Lower lobe of right lung (tissue), 2 donors: ENCODE results near the gene UBA1. TPM values are rescaled to one million over a fixed set of nuclear protein-coding genes. Genes with fewer than 3 reads are reported as not detected.

ENCODE experiments used
- ATAC-seq, 2 donors: fragments of 200-7000 bp; cut with Tn5 transposase; one replicate each; pipeline ENCODE4 v1.9.1; 2020 to 2022; ENCODE audit warnings: mild to moderate bottlenecking in 2 of 2, moderate library complexity in 2 of 2
- DNase-seq: peaks from one replicate; pipeline ENCODE4 v3.0.0-alpha.2; 2020
- H3K27ac ChIP-seq: fragments of 200-600 bp; one replicate; pipeline ENCODE4 v1.8.0; 2022
- H3K27me3 ChIP-seq: fragments of 200-600 bp; one replicate; pipeline ENCODE4 v1.8.0; 2022; ENCODE audit warnings: low read depth
- H3K36me3 ChIP-seq: fragments of 200-600 bp; one replicate; pipeline ENCODE4 v1.8.0; 2022; ENCODE audit warnings: mild to moderate bottlenecking
- H3K4me1 ChIP-seq: fragments of 200-600 bp; one replicate; pipeline ENCODE4 v1.8.0; 2022
- H3K4me3 ChIP-seq: fragments of 200-600 bp; one replicate; pipeline ENCODE4 v1.8.0; 2022; ENCODE audit warnings: mild to moderate bottlenecking
- H3K9me3 ChIP-seq: fragments of 200-600 bp; one replicate; pipeline ENCODE4 v1.8.0; 2022
- CTCF ChIP-seq: fragments of 200-600 bp; IDR thresholded peaks from one replicate; pipeline ENCODE4 v1.8.0; 2022; ENCODE audit warnings: antibody characterized with exemption, mild to moderate bottlenecking
- intact Hi-C: fragments of 100-400 bp; cut with DNase I; formaldehyde crosslinking; loops from one replicate; pipeline ENCODE4 v1.11.0; 2022
- total RNA-seq: library from RNA; stranded (reverse); fragmentation: NEBNext Ultra II Directional; extraction: Animal tissue kit (Norgen Biotek cat#: 25700); gene quantifications from one replicate; pipeline ENCODE4 v1.2.1, GENCODE V29; 2021
- donor health status: DM: no; HTN: yes; CAD: no; lungs with severe emphysema.

The UBA1 gene
- total RNA-seq, 1 donor from 2014 or later = 152 TPM

DNA sequence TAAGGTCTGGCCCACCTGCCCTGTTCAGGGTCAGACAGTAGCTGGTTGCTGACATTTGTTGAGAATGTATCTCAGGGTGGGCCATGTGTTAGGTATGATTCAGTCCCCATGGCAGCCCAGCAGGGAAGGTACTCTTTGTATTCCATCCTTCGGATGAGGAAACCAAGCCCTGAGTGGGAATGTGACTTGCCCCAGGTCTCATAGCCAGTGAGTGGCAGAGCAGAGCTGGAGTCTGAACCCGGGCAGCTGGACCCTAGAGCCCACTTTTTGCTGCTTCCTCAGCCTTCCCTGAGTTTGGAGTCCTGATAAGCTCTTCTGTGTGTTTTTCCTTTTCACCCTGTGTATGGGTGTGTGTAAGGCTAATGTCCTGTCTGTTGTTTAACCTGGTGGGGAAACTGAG lies 21.6 kb upstream of the UBA1 start:
- intact Hi-C loops = no loop called here
- TF ChIP-seq CTCF = no peak
- H3K27ac ChIP-seq = no peak overlapping the region
- no peak overlapping the region for H3K4me3 ChIP-seq
- ATAC-seq (no peak), DNase-seq (no peak)
- no peaks in the 10 kb centered on the region for H3K9me3 ChIP-seq
- H3K36me3 ChIP-seq = peaks cover 65% of the 10 kb centered on the region
- no peaks in the 10 kb centered on the region for H3K4me1 ChIP-seq
- H3K27me3 ChIP-seq = no peaks in the 10 kb centered on the region

DNA sequence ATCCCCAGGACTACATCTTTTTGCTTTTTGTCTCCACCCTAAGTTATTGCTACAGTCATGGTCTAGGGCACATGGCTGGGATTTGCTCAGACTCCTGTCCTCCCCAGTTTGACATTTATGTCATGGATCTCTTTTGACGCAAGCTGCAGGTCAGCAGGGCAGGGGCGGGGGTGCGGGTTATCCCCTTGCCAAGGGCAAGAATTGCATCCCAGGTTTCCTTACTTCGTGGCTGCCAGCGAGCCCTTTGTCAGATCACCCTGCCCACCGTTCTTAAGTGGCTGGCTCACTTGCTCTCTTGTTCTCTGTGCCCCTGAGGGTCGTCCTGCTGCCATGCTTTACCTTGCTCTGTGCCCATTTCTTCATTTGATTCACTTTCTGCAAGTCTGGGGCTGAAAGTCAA lies 21.1 kb upstream of the UBA1 start:
- no peak for ATAC-seq

GRCh38 chrX:47172971-47173792 lies 20.4 kb upstream of the UBA1 start:
- ATAC-seq = no peak
- intact Hi-C loops = no loop called here
- peaks cover 77% of the 10 kb centered on the region for H3K36me3 ChIP-seq
- no peaks in the 10 kb centered on the region for H3K4me1 ChIP-seq
- no peak for TF ChIP-seq CTCF
- no peaks in the 10 kb centered on the region for H3K27me3 ChIP-seq
- no peaks in the 10 kb centered on the region for H3K9me3 ChIP-seq
- no peak for DNase-seq
- no peak overlapping the region for H3K27ac ChIP-seq
- no peak overlapping the region for H3K4me3 ChIP-seq

More for the DNA sequence above, 21.1 kb upstream of the UBA1 start:
- Histone ChIP-seq H3K9me3 (no peaks in the 10 kb centered on the region), H3K36me3 (peaks cover 71% of the 10 kb centered on the region), H3K27me3 (no peaks in the 10 kb centered on the region), H3K4me3 (no peak overlapping the region), H3K27ac (no peak overlapping the region), H3K4me1 (no peaks in the 10 kb centered on the region)
- intact Hi-C loops = no loop called here
- no peak for DNase-seq
- TF ChIP-seq CTCF = no peak

- Histone ChIP-seq H3K27me3 (no peaks in the 10 kb centered on the region), H3K4me3 (no peak overlapping the region), H3K4me1 (no peaks in the 10 kb centered on the region), H3K36me3 (peaks cover 86% of the 10 kb centered on the region), H3K27ac (no peak overlapping the region), H3K9me3 (no peaks in the 10 kb centered on the region)
- intact Hi-C loops = no loop called here
- ATAC-seq (no peak), DNase-seq (no peak)
- no peak for TF ChIP-seq CTCF
Observed at GRCh38 chrX:47174376-47174775, 19.3 kb upstream of the UBA1 start.

GRCh38 chrX:47174846-47175587 lies 18.6 kb upstream of the UBA1 start:
- Histone ChIP-seq H3K27ac (no peak overlapping the region), H3K36me3 (peaks cover 85% of the 10 kb centered on the region), H3K27me3 (no peaks in the 10 kb centered on the region), H3K9me3 (no peaks in the 10 kb centered on the region), H3K4me3 (no peak overlapping the region), H3K4me1 (no peaks in the 10 kb centered on the region)
- no peak for TF ChIP-seq CTCF
- ATAC-seq (no peak), DNase-seq (no peak)
- intact Hi-C loops = no loop called here
